NCI-H82 treated with DMSO at 0.1 percent for 48 hours (cell line): ENCODE measurements around the gene ZMYM3.

Source experiments
- DNase-seq: peaks from one replicate; lab custom pipeline; 2025; ENCODE audit not compliant: unreplicated experiment; lab: John Stamatoyannopoulos, UW

Gene ZMYM3

DNA sequence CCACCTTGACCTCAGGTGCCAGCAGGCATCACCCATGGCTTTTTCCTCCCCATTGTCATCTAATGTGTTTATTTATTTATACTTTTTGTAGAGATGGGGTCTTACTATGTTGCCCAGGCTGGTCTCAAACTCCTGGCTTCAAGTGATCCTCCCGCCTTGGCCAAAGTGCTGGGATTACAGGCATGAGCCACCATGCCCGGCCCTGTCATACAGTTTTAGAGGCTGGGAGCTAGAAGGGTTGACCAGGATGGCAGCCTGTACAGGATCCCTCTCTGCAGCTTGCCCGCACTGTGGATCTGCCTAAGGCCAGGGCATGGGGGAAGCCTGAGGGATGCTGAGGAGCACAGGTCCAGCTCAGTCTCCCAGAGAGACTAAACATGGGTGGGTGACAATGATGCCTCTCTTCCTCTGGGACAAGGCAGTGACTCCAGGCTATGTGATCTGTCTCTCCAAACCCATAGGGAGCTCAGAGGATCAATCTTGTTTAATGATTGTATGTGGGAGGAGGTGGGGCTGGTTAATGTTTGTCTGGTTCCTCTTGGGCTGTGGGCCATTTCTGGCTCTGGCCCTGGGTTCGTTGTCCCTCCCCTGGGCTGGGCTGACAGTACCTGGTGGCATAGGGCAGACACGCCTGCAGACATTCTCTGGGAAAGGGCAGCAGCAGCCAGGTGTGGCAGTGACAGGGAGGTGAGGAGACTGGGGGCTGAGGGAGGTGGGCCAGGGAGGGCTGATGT is 39.2 kb downstream of the ZMYM3 start:
- no peak for DNase-seq

DNA sequence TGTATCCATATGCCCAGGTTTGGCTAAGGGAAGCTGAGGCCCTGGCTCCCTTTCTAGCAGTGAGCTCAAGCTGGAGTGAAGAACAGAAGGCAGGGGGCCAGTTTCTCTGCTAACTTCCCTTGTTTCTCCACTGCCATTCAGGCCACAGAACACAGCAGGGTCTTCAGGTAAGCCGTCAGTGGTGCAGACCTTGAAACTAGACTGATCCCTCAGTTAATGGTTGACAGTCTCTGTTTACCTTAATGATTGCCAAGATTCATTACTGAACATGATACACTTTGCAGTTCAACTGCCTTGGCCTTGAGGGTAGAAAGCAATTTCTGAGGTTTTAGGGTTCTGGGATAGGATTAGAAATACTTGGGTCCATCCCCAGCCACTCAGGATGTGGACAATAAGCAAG is 39.8 kb downstream of the ZMYM3 start:
- DNase-seq, result no peak

DNA sequence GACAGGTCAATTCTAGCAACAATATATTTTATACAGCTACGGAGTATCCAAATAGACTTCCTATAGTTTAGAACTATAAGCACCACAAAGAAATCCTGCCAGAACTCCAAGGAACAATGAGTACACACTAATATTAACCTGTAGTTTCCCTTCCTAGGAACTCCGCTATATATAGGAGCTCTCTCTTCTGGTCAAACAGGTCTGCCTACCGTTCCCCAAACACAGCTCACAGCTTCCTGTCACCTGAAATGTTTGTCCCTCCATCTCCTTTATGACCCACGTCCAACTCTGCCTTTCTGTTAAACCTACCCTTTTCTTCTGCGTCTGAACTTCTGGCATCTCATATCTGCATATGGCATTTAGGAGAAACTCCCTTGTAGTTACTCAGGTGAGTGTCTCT is 41.4 kb downstream of the ZMYM3 start:
- no peak for DNase-seq

DNA sequence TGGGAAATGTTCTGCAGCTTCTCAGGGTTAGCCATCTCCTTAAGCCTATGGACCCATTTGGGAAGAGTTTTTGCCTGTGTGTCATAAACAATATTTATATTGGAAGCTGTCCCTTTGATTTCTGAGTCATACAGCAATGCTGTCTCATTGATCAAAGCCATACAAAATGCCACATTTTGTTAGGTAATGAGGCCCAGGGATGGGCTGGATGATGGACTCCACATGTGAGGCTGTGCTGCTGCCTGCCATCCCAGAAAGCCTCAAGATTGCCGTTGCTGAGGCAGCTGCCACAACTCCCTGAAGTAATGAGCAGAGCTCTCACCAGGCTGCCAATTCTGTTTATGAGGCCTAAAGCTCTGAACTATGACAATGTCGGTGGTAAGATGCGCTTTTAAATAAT is 43.1 kb downstream of the ZMYM3 start:
- no peak for DNase-seq

DNA sequence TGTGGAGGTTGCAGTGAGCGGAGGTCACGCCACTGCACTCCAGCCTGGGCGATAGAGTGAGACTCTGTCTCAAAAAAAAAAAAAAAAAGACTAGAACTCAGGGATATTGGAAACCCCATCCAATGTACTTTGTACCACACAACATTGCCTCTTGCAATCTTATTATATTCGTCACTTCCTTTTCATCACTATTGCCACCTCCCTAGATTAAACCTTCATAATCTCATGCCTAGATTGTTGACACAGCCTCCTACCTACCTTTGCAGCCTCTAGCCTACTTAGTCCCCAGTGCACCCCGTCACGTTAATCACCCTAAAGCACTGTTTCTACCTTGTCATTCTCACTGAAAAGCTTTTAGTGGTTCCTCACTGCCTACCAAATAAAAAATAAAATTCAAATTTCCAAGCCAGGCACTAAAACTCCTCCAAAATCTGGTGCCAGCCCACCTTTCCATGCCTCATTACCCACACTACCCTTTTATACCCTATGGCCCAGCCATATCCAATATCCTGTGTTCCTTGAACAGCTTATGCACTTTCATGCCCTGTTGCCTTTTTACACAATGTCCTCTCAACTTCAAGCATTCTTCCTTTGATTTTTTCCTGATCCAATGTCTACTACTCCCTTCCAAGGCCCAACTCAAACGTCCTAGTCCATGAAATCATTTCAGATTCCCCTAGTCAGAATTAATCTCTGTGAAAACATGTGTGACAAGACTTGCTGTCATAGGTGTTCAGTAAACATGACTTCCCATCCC is 54.5 kb downstream of the ZMYM3 start:
- no peak for DNase-seq

DNA sequence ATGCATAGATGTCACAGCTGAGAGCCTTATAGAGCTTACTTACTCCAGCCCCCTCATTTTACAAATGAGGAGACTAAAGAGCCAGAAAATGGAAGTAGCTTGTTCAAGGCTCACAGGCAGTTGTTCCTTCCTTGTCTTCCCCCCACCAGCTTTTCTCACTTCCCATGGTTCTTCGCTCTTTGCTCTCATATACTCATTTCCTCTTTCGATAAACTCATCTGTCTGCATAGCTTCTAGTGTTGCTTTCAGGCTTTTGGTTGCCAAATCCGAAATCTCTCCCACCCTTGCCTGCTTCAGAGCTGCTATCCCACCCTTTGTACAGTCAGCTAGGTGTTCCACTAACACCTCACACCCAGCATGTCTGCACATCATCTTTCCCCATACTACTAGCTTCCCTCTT is 55.9 kb downstream of the ZMYM3 start:
- no peak for DNase-seq

DNA sequence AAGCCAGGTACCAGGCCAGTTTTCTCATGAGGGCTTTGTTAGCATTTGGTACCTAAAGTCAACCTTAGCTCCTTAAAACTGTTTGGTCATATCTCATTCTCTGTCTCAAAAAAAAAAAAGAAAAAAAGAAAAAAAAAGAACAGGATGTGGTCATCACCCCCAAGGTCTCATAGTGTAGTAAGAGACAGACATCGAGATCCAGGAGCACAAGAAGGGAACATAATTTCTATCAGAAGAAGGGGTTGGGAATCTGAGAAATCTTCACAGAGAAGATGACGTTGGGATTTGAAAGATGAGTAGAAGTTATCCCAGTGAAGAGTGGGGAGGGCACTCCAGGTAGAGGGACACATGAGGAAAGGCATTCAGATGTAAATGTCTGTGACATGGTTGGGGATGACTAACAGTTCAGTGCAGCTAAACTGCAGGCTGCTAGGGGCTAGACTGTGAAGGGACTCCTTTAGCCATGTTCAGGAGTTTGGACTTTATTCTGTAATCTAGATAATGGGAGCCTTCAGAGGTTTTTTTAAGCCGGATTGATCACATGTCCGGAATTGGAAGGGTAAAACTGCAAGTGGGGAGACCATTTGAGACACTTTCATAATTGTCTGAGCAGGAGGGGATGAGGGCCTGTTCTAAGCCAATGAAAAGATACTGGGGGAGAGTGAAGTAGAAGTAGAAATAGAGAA is 57.8 kb downstream of the ZMYM3 start:
- DNase-seq, result no peak

DNA sequence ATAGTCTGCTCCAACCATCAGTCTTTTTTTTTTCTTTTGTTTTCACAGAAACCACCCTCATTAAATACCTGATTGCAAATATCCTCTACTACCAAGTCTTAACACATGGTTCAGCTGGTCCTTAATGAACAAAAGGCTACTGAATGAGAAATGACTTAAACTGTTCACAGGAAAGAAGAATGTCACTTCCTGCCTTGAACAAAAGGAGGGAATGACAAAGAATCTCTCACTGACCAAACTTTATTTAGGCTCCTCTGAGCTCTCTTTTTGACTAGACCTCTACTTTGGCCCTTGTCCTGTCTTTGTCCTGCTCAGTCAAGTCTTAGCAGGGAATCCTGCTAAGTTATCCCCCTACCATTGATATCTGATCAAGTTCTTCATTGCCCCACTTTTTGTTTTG is 62.7 kb downstream of the ZMYM3 start:
- no peak for DNase-seq
